ENCODE data around the gene STRIP2.
"Not testable (repeated sequence)": the region's sequence is repeated elsewhere in the genome, so short reads cannot be mapped to it uniquely, and the experiment has no call there.

Gene STRIP2

DNA sequence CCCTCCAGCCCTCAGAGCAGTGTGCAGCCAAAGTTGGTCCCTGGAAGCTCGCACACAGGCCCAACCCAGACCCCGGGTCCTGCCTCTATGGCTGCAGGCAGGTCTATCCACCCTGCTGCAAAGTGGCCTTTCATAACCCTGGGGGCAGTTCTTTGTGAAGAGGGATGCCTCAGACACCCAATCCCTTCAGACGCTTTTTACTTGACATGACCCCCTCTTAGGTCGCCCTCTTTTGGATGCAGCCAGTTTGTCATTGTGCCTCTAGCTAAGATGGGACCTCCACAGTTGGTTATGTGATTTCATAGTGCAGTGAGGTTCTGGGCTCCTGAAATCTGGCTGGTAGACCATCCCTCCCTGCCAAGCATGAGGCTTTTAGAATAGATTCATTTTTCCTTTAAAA lies 95.4 kb downstream of the STRIP2 start:
- no peak overlapping the region for H3K27ac ChIP-seq
- TF ChIP-seq, protein P1, sequence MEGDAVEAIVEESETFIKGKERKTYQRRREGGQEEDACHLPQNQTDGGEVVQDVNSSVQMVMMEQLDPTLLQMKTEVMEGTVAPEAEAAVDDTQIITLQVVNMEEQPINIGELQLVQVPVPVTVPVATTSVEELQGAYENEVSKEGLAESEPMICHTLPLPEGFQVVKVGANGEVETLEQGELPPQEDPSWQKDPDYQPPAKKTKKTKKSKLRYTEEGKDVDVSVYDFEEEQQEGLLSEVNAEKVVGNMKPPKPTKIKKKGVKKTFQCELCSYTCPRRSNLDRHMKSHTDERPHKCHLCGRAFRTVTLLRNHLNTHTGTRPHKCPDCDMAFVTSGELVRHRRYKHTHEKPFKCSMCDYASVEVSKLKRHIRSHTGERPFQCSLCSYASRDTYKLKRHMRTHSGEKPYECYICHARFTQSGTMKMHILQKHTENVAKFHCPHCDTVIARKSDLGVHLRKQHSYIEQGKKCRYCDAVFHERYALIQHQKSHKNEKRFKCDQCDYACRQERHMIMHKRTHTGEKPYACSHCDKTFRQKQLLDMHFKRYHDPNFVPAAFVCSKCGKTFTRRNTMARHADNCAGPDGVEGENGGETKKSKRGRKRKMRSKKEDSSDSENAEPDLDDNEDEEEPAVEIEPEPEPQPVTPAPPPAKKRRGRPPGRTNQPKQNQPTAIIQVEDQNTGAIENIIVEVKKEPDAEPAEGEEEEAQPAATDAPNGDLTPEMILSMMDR (conservative IDR thresholded peaks at IDR 0.05) = no peak

DNA sequence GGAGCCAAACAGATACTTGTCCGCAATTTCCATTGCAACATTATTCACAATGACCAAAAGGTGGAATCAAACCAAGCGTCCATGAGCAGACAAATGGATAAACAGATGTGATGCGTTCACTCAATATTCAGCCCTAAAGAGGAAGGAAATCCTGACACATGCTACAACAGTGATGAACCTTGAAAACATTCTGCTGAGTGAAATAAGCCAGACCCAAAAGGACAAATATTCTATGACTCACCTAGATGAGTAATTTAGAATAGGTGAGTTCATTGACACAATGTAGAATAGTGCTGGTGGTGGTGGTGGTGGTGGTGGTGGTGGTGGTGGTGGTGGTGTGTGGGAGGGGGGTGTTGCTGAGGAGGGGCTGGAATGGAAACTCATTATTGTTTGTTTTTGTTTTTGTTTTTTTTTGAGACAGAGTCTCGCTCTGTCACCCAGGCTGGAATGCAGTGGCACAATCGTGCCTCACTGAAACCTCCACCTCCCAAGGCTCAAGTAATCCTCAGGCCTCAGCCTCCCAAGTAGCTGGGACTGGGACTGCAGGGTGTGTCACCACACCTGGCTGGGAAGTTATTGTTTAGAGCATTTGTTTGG lies 96.7 kb downstream of the STRIP2 start:
- no peak overlapping the region for H3K27ac ChIP-seq
- TF ChIP-seq, protein P1 (conservative IDR thresholded peaks at IDR 0.05) = no peak

DNA sequence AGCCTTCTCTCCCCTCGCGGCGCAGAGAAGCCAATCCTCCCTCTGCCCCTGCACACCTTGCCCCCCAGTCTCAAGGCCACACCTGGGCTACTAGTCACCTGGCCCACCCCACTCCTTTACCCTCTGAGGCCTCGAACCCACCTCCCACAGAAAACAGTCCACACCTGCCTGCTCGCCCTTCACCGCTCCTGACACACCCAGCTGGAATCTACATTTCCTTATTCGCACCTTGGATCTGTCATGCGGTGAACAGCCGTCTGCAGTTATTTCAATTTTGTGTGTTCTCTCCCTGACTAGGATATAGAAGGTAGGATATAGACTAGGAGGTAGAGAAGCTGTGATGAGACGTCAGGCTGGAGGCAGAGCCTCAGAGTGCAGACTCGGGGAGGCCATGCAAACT lies 97.5 kb downstream of the STRIP2 start:
- TF ChIP-seq, protein P1 (conservative IDR thresholded peaks at IDR 0.05) = no peak
- H3K27ac ChIP-seq = no peak overlapping the region

DNA sequence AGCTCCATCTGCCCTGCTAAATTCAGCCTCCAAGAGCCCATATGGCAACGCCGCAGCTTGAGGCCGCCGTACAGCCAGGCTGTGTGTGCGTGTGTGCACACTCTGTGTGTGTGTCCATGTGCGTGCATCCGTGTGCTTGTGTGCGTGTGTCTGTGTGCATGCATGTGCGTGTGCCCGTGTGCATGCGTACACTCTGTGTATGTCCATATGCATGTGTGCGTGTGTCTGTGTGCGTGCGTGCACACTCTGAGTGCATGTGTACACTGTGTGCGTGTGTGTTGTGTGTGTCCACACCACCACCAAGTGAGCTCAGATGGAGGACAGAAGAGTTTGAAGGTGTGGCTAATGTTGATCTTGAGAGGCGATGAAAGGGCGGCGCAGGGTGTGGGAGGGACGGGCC lies 98.1 kb downstream of the STRIP2 start:
- TF ChIP-seq, protein P1 (conservative IDR thresholded peaks at IDR 0.05) = no peak
- H3K27ac ChIP-seq = no peak overlapping the region

- H3K27ac ChIP-seq = not testable (repeated sequence)
Observed at GRCh38 chr7:129534558-129535274, 100.5 kb downstream of the STRIP2 start.

DNA sequence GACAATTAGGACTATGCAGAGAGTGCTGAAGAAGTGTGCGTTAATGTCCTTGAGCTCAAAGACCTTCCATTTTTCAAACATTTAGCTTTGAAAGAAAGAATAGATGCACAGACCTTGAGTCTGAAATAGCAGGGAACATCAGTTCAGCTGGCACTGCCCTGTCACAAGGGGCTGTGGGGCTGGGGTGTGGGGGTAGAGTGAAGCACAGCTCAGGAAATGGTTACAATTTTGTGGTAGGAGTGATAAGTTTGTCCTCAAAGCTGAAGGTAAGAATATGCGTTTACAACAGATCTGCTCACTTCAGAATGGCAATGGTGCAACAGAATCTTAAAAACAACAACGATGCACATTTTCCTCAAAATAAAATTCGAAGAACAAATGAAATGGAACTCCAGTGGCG lies 101.7 kb downstream of the STRIP2 start:
- H3K27ac ChIP-seq = no peak overlapping the region
- TF ChIP-seq, protein P1 (conservative IDR thresholded peaks at IDR 0.05) = no peak

DNA sequence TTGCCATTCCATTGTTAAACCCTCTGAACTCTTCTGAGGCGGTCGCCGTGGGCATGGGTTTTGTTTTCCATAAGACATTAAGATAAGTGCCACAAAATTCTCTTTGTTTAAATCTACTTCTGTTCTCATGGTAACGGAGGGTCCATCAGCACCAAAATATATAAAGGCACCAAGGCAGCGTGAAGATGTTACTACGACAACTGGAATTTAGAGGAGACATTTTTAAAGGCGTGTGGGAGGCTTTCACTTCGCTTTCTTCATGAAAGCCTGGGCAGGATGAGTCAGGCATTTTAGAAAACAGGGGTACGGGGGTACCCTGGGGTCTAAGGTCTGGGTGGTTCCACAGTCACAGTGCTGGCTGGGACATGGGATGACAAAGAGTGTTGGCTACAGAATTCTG lies 102.1 kb downstream of the STRIP2 start:
- H3K27ac ChIP-seq = no peak overlapping the region
- TF ChIP-seq, protein P1 (conservative IDR thresholded peaks at IDR 0.05) = no peak
